ENCODE measurements around the gene SNX22. TPM values are rescaled to one million over a fixed set of nuclear protein-coding genes. Genes with fewer than 3 reads are reported as not detected.

Gene SNX22
- polyA plus RNA-seq, 1 donor (not counting 4 experiments of a cell fraction or from before 2014, with no cell fraction given), result 0.04 TPM

DNA sequence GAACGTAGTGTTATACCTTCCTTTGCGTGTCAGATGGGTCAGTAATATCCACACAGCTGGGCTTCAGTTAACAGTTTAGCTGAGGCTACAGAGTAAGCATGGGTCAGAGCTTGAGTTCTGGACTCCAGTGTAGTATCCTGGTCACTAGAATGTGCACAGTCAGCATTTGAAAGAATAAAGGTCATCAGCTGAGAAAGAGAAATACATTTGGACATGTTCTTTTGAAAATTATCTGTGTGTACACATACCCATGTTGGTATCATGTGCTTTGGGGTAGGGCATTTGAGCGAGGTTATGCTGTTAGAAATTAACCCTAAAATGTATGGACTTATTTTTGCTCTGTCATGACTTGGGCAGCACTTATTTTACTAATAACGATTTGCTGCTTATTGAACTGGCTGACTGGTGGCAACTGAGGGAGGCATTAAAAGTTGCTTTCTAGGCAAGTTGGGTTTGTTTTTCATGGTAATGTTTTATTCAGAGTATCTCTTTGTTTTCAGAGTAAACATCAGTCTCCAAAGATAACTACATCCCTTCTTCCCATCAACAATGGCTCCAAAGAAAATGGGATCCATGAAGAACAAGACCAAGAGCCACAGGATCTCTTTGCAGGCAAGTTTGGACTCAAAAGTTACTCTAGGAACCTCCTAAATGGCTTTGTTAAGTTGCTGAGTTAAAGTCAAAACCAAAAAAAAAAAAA is 39.3 kb upstream of the SNX22 start:
- DNase-seq (ENCODE audit: low read depth, low spot score), result no peak
- H3K9ac ChIP-seq (ENCODE audit: control insufficient read depth, extremely low read depth, insufficient read depth, low read length), result no peak overlapping the region
- H3K4me3 ChIP-seq (ENCODE audit: control insufficient read depth in 2 of 3, extremely low read depth in 1 of 3, insufficient read depth in 2 of 3, low read depth in 1 of 3, low read length in 3 of 3), result no peak overlapping the region
- H3K27me3 ChIP-seq (ENCODE audit: control insufficient read depth, extremely low read depth, insufficient read depth, low read length), result no peaks in the 10 kb centered on the region
- no peaks in the 10 kb centered on the region for H3K9me1 ChIP-seq (ENCODE audit: control insufficient read depth, extremely low read depth, insufficient read depth, low read length)
- no peak for TF ChIP-seq EZH2 (IDR thresholded peaks at IDR 0.05; ENCODE audit: low read length)
- TF ChIP-seq, protein P1, sequence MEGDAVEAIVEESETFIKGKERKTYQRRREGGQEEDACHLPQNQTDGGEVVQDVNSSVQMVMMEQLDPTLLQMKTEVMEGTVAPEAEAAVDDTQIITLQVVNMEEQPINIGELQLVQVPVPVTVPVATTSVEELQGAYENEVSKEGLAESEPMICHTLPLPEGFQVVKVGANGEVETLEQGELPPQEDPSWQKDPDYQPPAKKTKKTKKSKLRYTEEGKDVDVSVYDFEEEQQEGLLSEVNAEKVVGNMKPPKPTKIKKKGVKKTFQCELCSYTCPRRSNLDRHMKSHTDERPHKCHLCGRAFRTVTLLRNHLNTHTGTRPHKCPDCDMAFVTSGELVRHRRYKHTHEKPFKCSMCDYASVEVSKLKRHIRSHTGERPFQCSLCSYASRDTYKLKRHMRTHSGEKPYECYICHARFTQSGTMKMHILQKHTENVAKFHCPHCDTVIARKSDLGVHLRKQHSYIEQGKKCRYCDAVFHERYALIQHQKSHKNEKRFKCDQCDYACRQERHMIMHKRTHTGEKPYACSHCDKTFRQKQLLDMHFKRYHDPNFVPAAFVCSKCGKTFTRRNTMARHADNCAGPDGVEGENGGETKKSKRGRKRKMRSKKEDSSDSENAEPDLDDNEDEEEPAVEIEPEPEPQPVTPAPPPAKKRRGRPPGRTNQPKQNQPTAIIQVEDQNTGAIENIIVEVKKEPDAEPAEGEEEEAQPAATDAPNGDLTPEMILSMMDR (optimal IDR thresholded peaks at IDR 0.05 in 1 of 3, IDR thresholded peaks at IDR 0.05 in 1 of 3, conservative IDR thresholded peaks at IDR 0.05 in 1 of 3; ENCODE audit: extremely low read depth in 1 of 3, insufficient read depth in 2 of 3, low read length in 3 of 3), result no peak
- no peak overlapping the region for H2AFZ ChIP-seq (ENCODE audit: control insufficient read depth, low read length)
- H4K20me1 ChIP-seq (ENCODE audit: control insufficient read depth, extremely low read depth, insufficient read depth, low read length), result no peaks in the 10 kb centered on the region
- no peak overlapping the region for H3K4me2 ChIP-seq (ENCODE audit: control insufficient read depth, extremely low read depth, insufficient read depth, low read depth, low read length)
- H3K27ac ChIP-seq (ENCODE audit: control insufficient read depth, insufficient read depth, low read length), result no peak overlapping the region
- H3K36me3 ChIP-seq (ENCODE audit: control insufficient read depth in 2 of 2, extremely low read depth in 1 of 2, insufficient read depth in 2 of 2, low read length in 2 of 2), result peaks cover 5 to 11% of the 10 kb centered on the region in 2 experiments
- dilution Hi-C loops (cut with MboI; ENCODE audit: extremely low pct_ligation_motif_present, low sequenced_read_pairs), result no loop called here
- peaks cover 40% of the 10 kb centered on the region for H3K79me2 ChIP-seq (ENCODE audit: control insufficient read depth, insufficient read depth, low read length)
- no peak for FAIRE-seq
- no peaks in the 10 kb centered on the region for H3K9me3 ChIP-seq (ENCODE audit: control insufficient read depth, low read depth, low read length)
- H3K4me1 ChIP-seq (ENCODE audit: control insufficient read depth, extremely low read depth, insufficient read depth, low read length), result no peaks in the 10 kb centered on the region

DNA sequence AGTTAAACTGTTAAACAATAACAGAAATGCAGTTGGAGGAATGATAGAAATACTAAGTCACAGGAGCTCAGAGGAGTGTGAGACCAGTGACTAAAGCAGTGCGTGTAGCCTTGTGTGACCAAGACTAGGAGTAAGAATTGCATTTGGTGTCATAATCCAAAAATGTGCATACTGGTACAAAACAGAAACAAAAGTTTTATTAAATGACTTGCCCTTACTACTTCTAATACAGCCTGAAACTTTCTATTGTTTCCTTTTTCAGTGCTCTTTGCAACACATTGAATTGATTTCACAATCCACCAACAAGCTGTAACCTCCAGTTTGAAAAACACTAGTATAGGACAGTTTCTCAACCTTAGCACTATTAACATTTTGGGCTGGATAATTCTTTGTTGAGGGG is 38.6 kb upstream of the SNX22 start:
- Histone ChIP-seq H3K4me3 (ENCODE audit: control insufficient read depth in 2 of 3, extremely low read depth in 1 of 3, insufficient read depth in 2 of 3, low read depth in 1 of 3, low read length in 3 of 3) (no peak overlapping the region), H4K20me1 (ENCODE audit: control insufficient read depth, extremely low read depth, insufficient read depth, low read length) (no peaks in the 10 kb centered on the region), H3K4me2 (ENCODE audit: control insufficient read depth, extremely low read depth, insufficient read depth, low read depth, low read length) (no peak overlapping the region), H3K79me2 (ENCODE audit: control insufficient read depth, insufficient read depth, low read length) (peaks cover 35% of the 10 kb centered on the region), H3K9me3 (ENCODE audit: control insufficient read depth, low read depth, low read length) (no peaks in the 10 kb centered on the region), H3K27me3 (ENCODE audit: control insufficient read depth, extremely low read depth, insufficient read depth, low read length) (no peaks in the 10 kb centered on the region), H2AFZ (ENCODE audit: control insufficient read depth, low read length) (no peak overlapping the region), H3K36me3 (ENCODE audit: control insufficient read depth in 2 of 2, extremely low read depth in 1 of 2, insufficient read depth in 2 of 2, low read length in 2 of 2) (peaks cover 5 to 10% of the 10 kb centered on the region in 2 experiments), H3K4me1 (ENCODE audit: control insufficient read depth, extremely low read depth, insufficient read depth, low read length) (no peaks in the 10 kb centered on the region), H3K9me1 (ENCODE audit: control insufficient read depth, extremely low read depth, insufficient read depth, low read length) (no peaks in the 10 kb centered on the region), H3K9ac (ENCODE audit: control insufficient read depth, extremely low read depth, insufficient read depth, low read length) (no peak overlapping the region), H3K27ac (ENCODE audit: control insufficient read depth, insufficient read depth, low read length) (no peak overlapping the region)
- no peak for DNase-seq (ENCODE audit: low read depth, low spot score)
- dilution Hi-C loops (cut with MboI; ENCODE audit: extremely low pct_ligation_motif_present, low sequenced_read_pairs), result no loop called here
- TF ChIP-seq EZH2 (IDR thresholded peaks at IDR 0.05; ENCODE audit: low read length), result no peak
- TF ChIP-seq, protein P1 (optimal IDR thresholded peaks at IDR 0.05 in 1 of 3, IDR thresholded peaks at IDR 0.05 in 1 of 3, conservative IDR thresholded peaks at IDR 0.05 in 1 of 3; ENCODE audit: extremely low read depth in 1 of 3, insufficient read depth in 2 of 3, low read length in 3 of 3), result no peak
- FAIRE-seq, result no peak
